HepG2 (cell line): ENCODE data around the gene DGKD. TPM values are rescaled to one million over a fixed set of nuclear protein-coding genes. Genes with fewer than 3 reads are reported as not detected.
A peak's percentile ranks its signal among the peaks of the same experiment; 100 is the strongest.

Source experiments
- BCL3 ChIP-seq: sonication (generic); formaldehyde crosslinking; IDR thresholded peaks from 2 replicates; pipeline ENCODE4 v1.5.1; 2020; ENCODE audit warnings: mild to moderate bottlenecking, missing genetic modification reagents, moderate library complexity
- BCL6 ChIP-seq: IDR thresholded peaks from 2 replicates; pipeline ENCODE4 v1.6.1; 2016; ENCODE audit warnings: missing genetic modification reagents, missing compliant biosample characterization
- CBX2 ChIP-seq, 2 experiments: fragments of 200-600 bp in 1 of 2; sonication (generic); formaldehyde crosslinking in 1 of 2; IDR thresholded peaks; 2 replicates each; pipeline versions ENCODE4 v1.7.0 to v1.8.1; 2018 to 2022; ENCODE audit warnings: low read depth in 2 of 2, low read length in 1 of 2, mild to moderate bottlenecking in 1 of 2, missing genetic modification reagents in 1 of 2
- CEBPZ ChIP-seq: IDR thresholded peaks from 2 replicates; pipeline ENCODE4 v1.6.1; 2012; ENCODE audit warnings: low read length, improper control_type of control experiment
- CREBL2 ChIP-seq: sonication (generic); formaldehyde crosslinking; IDR thresholded peaks from 2 replicates; pipeline ENCODE4 v1.8.1; 2023; ENCODE audit warnings: missing genetic modification reagents, mild to moderate bottlenecking, borderline replicate concordance
- DMAP1 ChIP-seq: IDR thresholded peaks from 2 replicates; pipeline ENCODE4 v1.6.1; 2016
- FOXJ3 ChIP-seq: sonication (generic); formaldehyde crosslinking; IDR thresholded peaks from 2 replicates; pipeline ENCODE4 v1.4.0; 2020; ENCODE audit warnings: missing genetic modification reagents, mild to moderate bottlenecking, borderline replicate concordance
- GRHL1 ChIP-seq: sonication (generic); formaldehyde crosslinking; conservative IDR thresholded peaks from 2 replicates; pipeline ENCODE4 v1.8.0; 2022; ENCODE audit warnings: missing genetic modification reagents
- MYC ChIP-seq: sonication (generic); formaldehyde crosslinking; IDR thresholded peaks from 2 replicates; pipeline ENCODE4 v1.9.0; 2021; ENCODE audit warnings: missing genetic modification reagents, borderline replicate concordance
- NRL ChIP-seq: sonication (generic); formaldehyde crosslinking; IDR thresholded peaks from 2 replicates; pipeline ENCODE4 v1.5.0; 2020; ENCODE audit warnings: missing genetic modification reagents, mild to moderate bottlenecking, moderate library complexity, borderline replicate concordance
- RNF2 ChIP-seq: fragments of 450-650 bp; conservative IDR thresholded peaks from 2 replicates; pipeline ENCODE4 v1.6.1; 2016; ENCODE audit warnings: low read depth
- TBP ChIP-seq: sonication (generic); formaldehyde crosslinking; IDR thresholded peaks from 2 replicates; pipeline ENCODE4 v1.5.0; 2020; ENCODE audit warnings: missing genetic modification reagents
- TOE1 ChIP-seq: sonication (generic); formaldehyde crosslinking; IDR thresholded peaks from 2 replicates; pipeline ENCODE4 v1.4.0; 2020; ENCODE audit warnings: mild to moderate bottlenecking, missing genetic modification reagents
- XRCC5 ChIP-seq: fragments of 200-400 bp; formaldehyde crosslinking; optimal IDR thresholded peaks from 2 replicates; pipeline ENCODE3; 2017; ENCODE audit warnings: mild to moderate bottlenecking, low read length
- YY1 ChIP-seq: IDR thresholded peaks from 2 replicates; pipeline ENCODE4 v1.6.1; 2011; ENCODE audit warnings: low read length, low read depth, moderate library complexity, mild to moderate bottlenecking; ENCODE audit not compliant: insufficient read depth, insufficient replicate concordance
- ZFP91 ChIP-seq: sonication (generic); formaldehyde crosslinking; IDR thresholded peaks from 2 replicates; pipeline ENCODE4 v1.9.0; 2022; ENCODE audit warnings: missing genetic modification reagents, mild to moderate bottlenecking, borderline replicate concordance
- ZFY ChIP-seq: sonication (generic); formaldehyde crosslinking; IDR thresholded peaks from 2 replicates; pipeline ENCODE4 v1.4.0; 2020; ENCODE audit warnings: missing genetic modification reagents
- ZNF691 ChIP-seq: sonication (generic); formaldehyde crosslinking; IDR thresholded peaks from 2 replicates; pipeline ENCODE4 v1.4.0; 2020; ENCODE audit warnings: missing genetic modification reagents, low read depth, mild to moderate bottlenecking, borderline replicate concordance
- ZNF788 ChIP-seq: sonication (generic); formaldehyde crosslinking; IDR thresholded peaks from 2 replicates; pipeline ENCODE4 v1.5.0; 2020; ENCODE audit warnings: mild to moderate bottlenecking, missing genetic modification reagents, borderline replicate concordance
- ZNF879 ChIP-seq: sonication (generic); formaldehyde crosslinking; IDR thresholded peaks from 2 replicates; pipeline ENCODE4 v1.8.1; 2023; ENCODE audit warnings: missing genetic modification reagents
- polyA plus RNA-seq, 8 experiments: library from polyadenylated mRNA; depleted of rRNA in 3 of 8; stranded (reverse) in 7 of 8; unstranded in 1 of 8; fragments of >200 nt; fragmentation: Illumina TruSeq in 4 of 8; extraction: Trizol in 4 of 8; gene quantifications; 2 replicates each; pipeline versions ENCODE4 v1.2.1 to v1.2.3, GENCODE V29; 2011 to 2016; ENCODE audit warnings: low read depth in 4 of 8, missing spikeins in 1 of 8, mixed read lengths in 1 of 8; ENCODE audit not compliant: insufficient read depth in 1 of 8
- total RNA-seq, 5 experiments: library from RNA; depleted of rRNA; stranded (reverse); fragments of >200 nt; fragmentation: Illumina TruSeq; extraction: Trizol; gene quantifications; 2 replicates each; pipeline ENCODE4 v1.2.3, GENCODE V29; 2016; ENCODE audit warnings: low read depth in 1 of 5

DGKD gene
- total and polyA plus RNA-seq, 2 of the 13 experiments (the other 11 are each of a cell fraction or from before 2014, with no cell fraction given), result 24.5 to 33.2 TPM

GRCh38 chr2:233354971-233355574, 779 bp downstream of the DGKD start (continued):
- TF ChIP-seq BCL3 (CRISPR knock-in tag) (peak; percentile 66; the same call in 1 of the 2 replicates), ZFY (CRISPR knock-in tag) (peak; percentile 2; the same call in 1 of the 2 replicates), ZNF788 (CRISPR knock-in tag) (no peak), CREBL2 (no peak), RNF2 (no peak), ZNF691 (0 out of 2 replicates have a peak, but pooled peaks have one; percentile 23), BCL6 (CRISPR knock-in tag) (no peak), CBX2 (IDR thresholded peaks at IDR 0.05; ENCODE audit: low read depth, low read length) (no peak), CBX2 (CRISPR knock-in tag; IDR thresholded peaks at IDR 0.05; ENCODE audit: low read depth) (no peak), TBP (CRISPR knock-in tag) (no peak), MYC (CRISPR knock-in tag) (peak; percentile 15; the same call in 1 of the 2 replicates), YY1 (no peak), ZFP91 (CRISPR knock-in tag) (peak; percentile 66; the same call in 1 of the 2 replicates), NRL (CRISPR knock-in tag) (peak; percentile 60; the same call in 1 of the 2 replicates), XRCC5 (peak; percentile 45), GRHL1 (CRISPR knock-in tag) (no peak), ZNF879 (0 out of 2 replicates have a peak, but pooled peaks have one; percentile 59), DMAP1 (CRISPR knock-in tag) (peak; percentile 41; the same call in 1 of the 2 replicates), TOE1 (CRISPR knock-in tag) (no peak), CEBPZ (no peak), FOXJ3 (no peak)
